Sigmoid colon (tissue), 7 donors: ENCODE data around the gene PTPRD. TPM values are rescaled to one million over a fixed set of nuclear protein-coding genes. Genes with fewer than 3 reads are reported as not detected.

ENCODE experiments used
- DNase-seq: peaks from one replicate; pipeline ENCODE4 v3.0.0-alpha.2; 2019
- H3K27ac ChIP-seq, 4 donors: fragments of 200-600 bp; sonication (generic); one replicate each; pipeline ENCODE4 v1.5.1; 2016 to 2019; ENCODE audit warnings: mild to moderate bottlenecking in 1 of 4
- H3K27me3 ChIP-seq, 3 donors: fragments of 200-600 bp; sonication (generic); one replicate each; pipeline ENCODE4 v1.5.1; 2019; ENCODE audit warnings: mild to moderate bottlenecking in 1 of 3
- H3K36me3 ChIP-seq, 4 donors: fragments of 200-600 bp; sonication (generic); one replicate each; pipeline ENCODE4 v1.5.1; 2016 to 2019
- H3K4me1 ChIP-seq, 4 donors: fragments of 200-600 bp; sonication (generic); one replicate each; pipeline ENCODE4 v1.5.1; 2017 to 2019
- H3K4me3 ChIP-seq, 4 donors: fragments of 200-600 bp; sonication (generic); one replicate each; pipeline ENCODE4 v1.5.1; 2017 to 2019; ENCODE audit warnings: mild to moderate bottlenecking in 2 of 4, moderate library complexity in 1 of 4
- H3K9me3 ChIP-seq, 4 donors: fragments of 200-600 bp in 3 of 4; sonication (generic) in 3 of 4; one replicate each; pipeline versions ENCODE4 v1.5.1 to v1.6.1; 2013 to 2019
- EP300 ChIP-seq, 4 donors: sonication (generic); formaldehyde crosslinking; IDR thresholded peaks; one replicate each; pipeline ENCODE4 v1.6.1; 2017; ENCODE audit warnings: antibody characterized with exemption in 4 of 4
- POLR2A ChIP-seq, 2 donors: fragments of 450-650 bp; IDR thresholded peaks; one replicate each; pipeline ENCODE4 v1.6.1; 2016; ENCODE audit warnings: antibody characterized with exemption in 2 of 2, mild to moderate bottlenecking in 2 of 2, moderate library complexity in 2 of 2
- POLR2AphosphoS5 ChIP-seq, 4 donors: sonication (generic); formaldehyde crosslinking; IDR thresholded peaks; one replicate each; pipeline ENCODE4 v1.6.1; 2017; ENCODE audit warnings: antibody characterized with exemption in 4 of 4
- WGBS, 2 donors: extraction: QIAGEN DNeasy Blood & Tissue Kit; methylation state at CpG; one replicate each; pipeline ENCODE4 v1.1.7; 2013; 5-methylcytosine and 5-hydroxymethylcytosine counted together
- intact Hi-C: fragments of 100-400 bp; cut with DNase I; formaldehyde crosslinking; loops from one replicate; pipeline ENCODE4 v1.15.1; 2023
- polyA plus RNA-seq, 3 donors: library from polyadenylated mRNA; stranded (reverse); fragments of 200-250 nt; gene quantifications; one replicate each; pipeline ENCODE4 v1.2.3, GENCODE V29; 2013
- total RNA-seq, 4 donors: library from RNA; depleted of rRNA; stranded (reverse); fragments of >200 nt; gene quantifications; one replicate each; pipeline ENCODE4 v1.1.0, GENCODE V29; 2016
- TF ChIP-seq, protein P1 (sequence below), 4 experiments: fragments of 450-650 bp in 3 of 4; fragments of 200-600 bp in 1 of 4; IDR thresholded peaks; one replicate each; pipeline ENCODE4 v1.5.1; 2016 to 2019; ENCODE audit warnings: antibody characterized with exemption in 4 of 4, mild to moderate bottlenecking in 3 of 4, moderate library complexity in 2 of 4
- donor health status: healthy with polysubstance abuse.
- donor health status: Bipolar disorder and iron deficiency.
- donor health status: healthy.

Gene PTPRD
- total and polyA plus RNA-seq, 7 donors: 1.2 to 18.3 (median 6.3) TPM

- Histone ChIP-seq H3K27me3 (no peaks in the 10 kb centered on the region), H3K4me1 (no peaks in the 10 kb centered on the region), H3K9me3 (no peaks in the 10 kb centered on the region), H3K4me3 (no peak overlapping the region), H3K36me3 (no peaks in the 10 kb centered on the region), H3K27ac (no peak overlapping the region)
- intact Hi-C loops: no loop called here
- no peak for TF ChIP-seq EP300 (IDR thresholded peaks at IDR 0.05)
- TF ChIP-seq POLR2AphosphoS5 (IDR thresholded peaks at IDR 0.05): no peak
- TF ChIP-seq, protein P1, sequence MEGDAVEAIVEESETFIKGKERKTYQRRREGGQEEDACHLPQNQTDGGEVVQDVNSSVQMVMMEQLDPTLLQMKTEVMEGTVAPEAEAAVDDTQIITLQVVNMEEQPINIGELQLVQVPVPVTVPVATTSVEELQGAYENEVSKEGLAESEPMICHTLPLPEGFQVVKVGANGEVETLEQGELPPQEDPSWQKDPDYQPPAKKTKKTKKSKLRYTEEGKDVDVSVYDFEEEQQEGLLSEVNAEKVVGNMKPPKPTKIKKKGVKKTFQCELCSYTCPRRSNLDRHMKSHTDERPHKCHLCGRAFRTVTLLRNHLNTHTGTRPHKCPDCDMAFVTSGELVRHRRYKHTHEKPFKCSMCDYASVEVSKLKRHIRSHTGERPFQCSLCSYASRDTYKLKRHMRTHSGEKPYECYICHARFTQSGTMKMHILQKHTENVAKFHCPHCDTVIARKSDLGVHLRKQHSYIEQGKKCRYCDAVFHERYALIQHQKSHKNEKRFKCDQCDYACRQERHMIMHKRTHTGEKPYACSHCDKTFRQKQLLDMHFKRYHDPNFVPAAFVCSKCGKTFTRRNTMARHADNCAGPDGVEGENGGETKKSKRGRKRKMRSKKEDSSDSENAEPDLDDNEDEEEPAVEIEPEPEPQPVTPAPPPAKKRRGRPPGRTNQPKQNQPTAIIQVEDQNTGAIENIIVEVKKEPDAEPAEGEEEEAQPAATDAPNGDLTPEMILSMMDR (IDR thresholded peaks at IDR 0.05): no peak
- TF ChIP-seq POLR2A (IDR thresholded peaks at IDR 0.05): no peak
- DNase-seq: no peak
- 50 to 64% methylated on average over 3 of the region's 3 CpGs for WGBS, 2 donors
Observed at GRCh38 chr9:9905736-9906135, 707.1 kb downstream of the PTPRD start.

GRCh38 chr9:9904041-9904440 is 708.8 kb downstream of the PTPRD start:
- Histone ChIP-seq H3K27ac (no peak overlapping the region), H3K36me3 (no peaks in the 10 kb centered on the region), H3K9me3 (no peaks in the 10 kb centered on the region), H3K27me3 (no peaks in the 10 kb centered on the region), H3K4me1 (no peaks in the 10 kb centered on the region), H3K4me3 (no peak overlapping the region)
- WGBS, 2 donors: 20 to 29% methylated on average over 3 of the region's 3 CpGs
- intact Hi-C loops: no loop called here
- DNase-seq: no peak
- no peak for TF ChIP-seq POLR2AphosphoS5 (IDR thresholded peaks at IDR 0.05)
- TF ChIP-seq, protein P1 (IDR thresholded peaks at IDR 0.05): no peak
- no peak for TF ChIP-seq EP300 (IDR thresholded peaks at IDR 0.05)
- no peak for TF ChIP-seq POLR2A (IDR thresholded peaks at IDR 0.05)

DNA sequence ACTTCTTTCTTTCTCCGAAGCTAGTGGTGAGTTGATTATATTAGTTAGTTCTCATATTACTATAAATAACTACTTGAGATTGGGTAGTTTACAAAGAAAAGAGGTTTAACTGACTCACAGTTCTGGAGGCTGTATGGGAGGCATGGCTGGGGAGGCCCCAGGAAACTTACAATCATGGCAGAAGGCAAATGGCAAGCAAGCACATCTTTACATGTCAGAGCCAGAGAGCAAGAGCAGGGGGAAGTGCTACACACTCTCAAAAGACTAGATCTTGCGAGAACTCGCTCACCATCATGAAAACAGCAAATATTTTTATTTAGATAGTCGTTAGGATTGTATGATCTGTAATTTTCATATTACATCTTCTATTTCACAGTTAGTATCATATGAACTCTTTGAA is 711.2 kb downstream of the PTPRD start:
- Histone ChIP-seq H3K27ac (no peak overlapping the region), H3K36me3 (no peaks in the 10 kb centered on the region), H3K4me3 (no peak overlapping the region), H3K27me3 (no peaks in the 10 kb centered on the region), H3K4me1 (no peaks in the 10 kb centered on the region), H3K9me3 (no peaks in the 10 kb centered on the region)
- no peak for DNase-seq
- no peak for TF ChIP-seq POLR2A (IDR thresholded peaks at IDR 0.05)
- no peak for TF ChIP-seq EP300 (IDR thresholded peaks at IDR 0.05)
- TF ChIP-seq, protein P1 (IDR thresholded peaks at IDR 0.05): no peak
- TF ChIP-seq POLR2AphosphoS5 (IDR thresholded peaks at IDR 0.05): no peak
- intact Hi-C loops: no loop called here
- 51 to 63% methylated on average over 4 of the region's 4 CpGs for WGBS, 2 donors

DNA sequence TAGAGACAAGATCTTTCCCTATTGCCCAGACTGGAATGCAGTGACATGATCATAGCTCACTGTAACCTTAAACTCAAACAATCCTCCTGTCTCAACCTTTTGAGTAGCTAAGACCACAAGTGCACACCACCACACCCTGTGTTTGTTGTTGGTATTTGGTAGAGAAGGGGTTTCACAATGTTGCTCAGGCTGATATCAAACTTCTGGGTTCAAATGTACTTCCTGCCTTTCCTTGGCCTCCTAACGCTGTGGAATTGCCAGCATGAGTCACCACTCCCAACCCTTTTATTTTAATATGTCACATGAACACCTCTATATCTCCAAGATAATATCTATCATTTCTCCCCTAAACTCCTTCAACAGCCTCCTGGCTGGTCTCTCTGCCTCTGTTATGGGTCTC is 719.0 kb downstream of the PTPRD start:
- no peaks in the 10 kb centered on the region for H3K4me1 ChIP-seq
- DNase-seq: no peak
- H3K9me3 ChIP-seq: no peaks in the 10 kb centered on the region
- 17 to 56% methylated on average over 1 of the region's 1 CpG for WGBS, 2 donors
- H3K27me3 ChIP-seq: no peaks in the 10 kb centered on the region
- H3K36me3 ChIP-seq: no peaks in the 10 kb centered on the region
- intact Hi-C loops: no loop called here
- no peak overlapping the region for H3K4me3 ChIP-seq
- no peak for TF ChIP-seq POLR2AphosphoS5 (IDR thresholded peaks at IDR 0.05)
- no peak for TF ChIP-seq POLR2A (IDR thresholded peaks at IDR 0.05)
- TF ChIP-seq, protein P1 (IDR thresholded peaks at IDR 0.05): no peak
- no peak for TF ChIP-seq EP300 (IDR thresholded peaks at IDR 0.05)
- H3K27ac ChIP-seq: no peak overlapping the region

- WGBS, 2 donors: 83 to 92% methylated on average over 3 of the region's 3 CpGs
- Histone ChIP-seq H3K27ac (no peak overlapping the region), H3K27me3 (no peaks in the 10 kb centered on the region), H3K4me1 (no peaks in the 10 kb centered on the region), H3K36me3 (no peaks in the 10 kb centered on the region), H3K4me3 (no peak overlapping the region), H3K9me3 (no peaks in the 10 kb centered on the region)
- no peak for DNase-seq
- intact Hi-C loops: no loop called here
- TF ChIP-seq, protein P1 (IDR thresholded peaks at IDR 0.05): no peak
- TF ChIP-seq EP300 (IDR thresholded peaks at IDR 0.05) (no peak), POLR2A (IDR thresholded peaks at IDR 0.05) (no peak), POLR2AphosphoS5 (IDR thresholded peaks at IDR 0.05) (no peak)
Observed at GRCh38 chr9:9892217-9892616, 720.6 kb downstream of the PTPRD start.
